Osteocyte (in vitro differentiated cells): Measurements from ENCODE around the gene B3GAT2. TPM values are rescaled to one million over a fixed set of nuclear protein-coding genes. Genes with fewer than 3 reads are reported as not detected.

Source experiments
- DNase-seq: peaks from one replicate; pipeline ENCODE4 v3.0.0; 2021; ENCODE audit warnings: mixed read lengths; ENCODE audit not compliant: unreplicated experiment; ENCODE audit errors: extremely low spot score
- H3K27ac Mint-ChIP-seq: one replicate; pipeline ENCODE4 v1.8.0; 2021; ENCODE audit warnings: mild to moderate bottlenecking, mixed read lengths; ENCODE audit not compliant: unreplicated experiment
- H3K27me3 Mint-ChIP-seq: one replicate; pipeline ENCODE4 v1.8.0; 2021; ENCODE audit warnings: mixed read lengths; ENCODE audit not compliant: unreplicated experiment
- H3K36me3 Mint-ChIP-seq: one replicate; pipeline ENCODE4 v1.8.0; 2021; ENCODE audit warnings: mixed read lengths; ENCODE audit not compliant: unreplicated experiment
- H3K4me1 Mint-ChIP-seq: one replicate; pipeline ENCODE4 v1.8.0; 2021; ENCODE audit warnings: mixed read lengths; ENCODE audit not compliant: unreplicated experiment
- H3K4me3 Mint-ChIP-seq: one replicate; pipeline ENCODE4 v1.8.0; 2021; ENCODE audit warnings: mild to moderate bottlenecking, moderate library complexity, mixed read lengths; ENCODE audit not compliant: unreplicated experiment
- H3K9me3 Mint-ChIP-seq: one replicate; pipeline ENCODE4 v1.8.0; 2021; ENCODE audit warnings: mixed read lengths; ENCODE audit not compliant: unreplicated experiment
- total RNA-seq: library from RNA; stranded (reverse); gene quantifications from 2 replicates; pipeline ENCODE4 v1.2.1, GENCODE V29; 2021
- TF ChIP-seq, protein P1 (sequence below): fragments of 200-600 bp; sonication (generic); IDR thresholded peaks from 2 replicates; pipeline ENCODE4 v1.5.0; 2021; ENCODE audit warnings: antibody characterized with exemption, mild to moderate bottlenecking, moderate library complexity

The B3GAT2 gene
- total RNA-seq, 1 donor from 2014 or later, result not detected

DNA sequence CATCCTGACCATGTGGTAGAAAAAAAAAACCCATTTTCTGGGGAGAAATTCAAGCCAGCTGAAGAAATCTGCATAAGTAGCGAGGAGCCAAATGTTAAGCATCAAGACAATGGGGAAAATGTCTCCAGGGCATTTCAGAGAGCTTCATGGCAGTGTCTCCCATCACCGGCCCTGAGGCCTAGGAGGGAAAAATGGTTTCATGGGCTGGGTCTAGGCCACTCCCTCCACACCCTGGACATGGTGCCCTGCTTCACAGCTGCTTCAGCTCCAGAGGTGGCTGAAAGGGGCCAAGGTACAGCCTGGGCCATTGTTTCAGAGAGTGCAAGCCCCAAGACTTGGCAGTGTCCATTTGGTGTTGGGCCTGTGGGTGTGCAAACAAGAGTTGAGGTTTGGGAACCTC lies 34.4 kb upstream of the B3GAT2 start:
- H3K4me1 Mint-ChIP-seq, result no peaks in the 10 kb centered on the region
- no peaks in the 10 kb centered on the region for H3K9me3 Mint-ChIP-seq
- H3K4me3 Mint-ChIP-seq, result no peak overlapping the region
- H3K36me3 Mint-ChIP-seq, result no peaks in the 10 kb centered on the region
- no peak overlapping the region for H3K27ac Mint-ChIP-seq
- DNase-seq, result no peak
- TF ChIP-seq, protein P1, sequence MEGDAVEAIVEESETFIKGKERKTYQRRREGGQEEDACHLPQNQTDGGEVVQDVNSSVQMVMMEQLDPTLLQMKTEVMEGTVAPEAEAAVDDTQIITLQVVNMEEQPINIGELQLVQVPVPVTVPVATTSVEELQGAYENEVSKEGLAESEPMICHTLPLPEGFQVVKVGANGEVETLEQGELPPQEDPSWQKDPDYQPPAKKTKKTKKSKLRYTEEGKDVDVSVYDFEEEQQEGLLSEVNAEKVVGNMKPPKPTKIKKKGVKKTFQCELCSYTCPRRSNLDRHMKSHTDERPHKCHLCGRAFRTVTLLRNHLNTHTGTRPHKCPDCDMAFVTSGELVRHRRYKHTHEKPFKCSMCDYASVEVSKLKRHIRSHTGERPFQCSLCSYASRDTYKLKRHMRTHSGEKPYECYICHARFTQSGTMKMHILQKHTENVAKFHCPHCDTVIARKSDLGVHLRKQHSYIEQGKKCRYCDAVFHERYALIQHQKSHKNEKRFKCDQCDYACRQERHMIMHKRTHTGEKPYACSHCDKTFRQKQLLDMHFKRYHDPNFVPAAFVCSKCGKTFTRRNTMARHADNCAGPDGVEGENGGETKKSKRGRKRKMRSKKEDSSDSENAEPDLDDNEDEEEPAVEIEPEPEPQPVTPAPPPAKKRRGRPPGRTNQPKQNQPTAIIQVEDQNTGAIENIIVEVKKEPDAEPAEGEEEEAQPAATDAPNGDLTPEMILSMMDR, result no peak
- H3K27me3 Mint-ChIP-seq, result peaks cover 27% of the 10 kb centered on the region

DNA sequence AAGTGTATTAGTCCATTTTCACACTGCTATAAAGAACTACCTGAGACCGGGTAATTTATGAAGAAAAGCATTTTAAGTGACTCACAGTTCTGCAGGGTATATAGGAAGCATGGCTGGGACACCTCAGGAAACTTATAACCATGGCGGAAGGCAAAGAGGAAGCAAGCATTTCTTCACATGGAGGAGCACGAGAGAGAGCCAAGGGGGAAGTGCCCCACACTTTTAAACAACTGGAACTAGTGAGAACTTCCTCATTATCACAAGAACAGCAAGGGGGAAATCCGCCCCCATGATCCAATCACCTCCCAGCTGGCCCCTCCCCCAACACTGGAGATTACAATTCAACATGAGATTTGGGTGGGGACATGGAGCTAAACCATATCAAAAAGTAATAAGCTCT lies 28.3 kb upstream of the B3GAT2 start:
- H3K36me3 Mint-ChIP-seq, result no peaks in the 10 kb centered on the region
- H3K27me3 Mint-ChIP-seq, result peaks cover 8% of the 10 kb centered on the region
- H3K27ac Mint-ChIP-seq, result no peak overlapping the region
- TF ChIP-seq, protein P1, result no peak
- no peaks in the 10 kb centered on the region for H3K4me1 Mint-ChIP-seq
- no peak overlapping the region for H3K4me3 Mint-ChIP-seq
- H3K9me3 Mint-ChIP-seq, result no peaks in the 10 kb centered on the region
- DNase-seq, result no peak

DNA sequence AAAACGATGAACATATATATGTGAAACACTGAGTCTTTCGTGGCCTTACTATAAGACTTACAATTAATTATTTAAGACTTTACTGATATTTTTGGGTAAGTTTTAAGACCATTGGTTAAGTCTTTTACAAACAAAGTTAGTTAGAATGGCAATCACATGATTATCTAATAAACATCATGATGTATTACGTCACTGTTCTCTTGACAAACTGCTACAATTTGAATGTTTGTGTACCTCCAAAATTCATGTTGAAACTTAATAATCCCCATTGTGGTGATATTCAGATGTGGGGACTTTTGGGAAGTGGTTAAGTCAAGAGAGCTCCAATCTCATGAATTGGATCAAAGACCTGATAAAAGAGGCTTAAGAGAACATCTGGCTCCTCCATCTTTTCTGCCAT lies 25.9 kb upstream of the B3GAT2 start:
- Mint-ChIP-seq H3K36me3 (no peaks in the 10 kb centered on the region), H3K27ac (no peak overlapping the region), H3K27me3 (peaks cover 6% of the 10 kb centered on the region), H3K9me3 (no peaks in the 10 kb centered on the region), H3K4me1 (no peaks in the 10 kb centered on the region), H3K4me3 (no peak overlapping the region)
- TF ChIP-seq, protein P1, result no peak
- DNase-seq, result no peak

DNA sequence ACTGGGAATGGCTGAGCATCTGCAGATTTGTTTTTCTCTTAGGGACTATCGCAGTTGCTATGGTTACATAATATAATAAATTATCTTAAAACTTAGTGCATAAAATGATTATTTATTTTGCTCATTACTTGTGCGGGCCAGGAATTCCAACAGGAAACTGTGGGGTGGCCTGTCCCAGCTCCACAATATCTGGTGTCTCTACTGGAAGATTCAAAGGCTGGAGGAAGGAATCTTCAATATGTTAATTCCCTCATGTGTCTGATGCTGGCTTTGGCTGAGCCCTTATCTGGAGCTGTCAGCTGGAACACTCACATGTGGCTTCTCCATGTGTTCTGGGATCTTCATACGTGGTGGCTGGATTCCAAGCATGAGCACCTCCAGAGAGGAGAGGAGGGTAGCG lies 23.9 kb upstream of the B3GAT2 start:
- TF ChIP-seq, protein P1, result no peak
- DNase-seq, result no peak
- H3K27me3 Mint-ChIP-seq, result peaks cover 14% of the 10 kb centered on the region
- H3K9me3 Mint-ChIP-seq, result no peaks in the 10 kb centered on the region
- no peak overlapping the region for H3K27ac Mint-ChIP-seq
- H3K4me3 Mint-ChIP-seq, result no peak overlapping the region
- no peaks in the 10 kb centered on the region for H3K36me3 Mint-ChIP-seq
- no peaks in the 10 kb centered on the region for H3K4me1 Mint-ChIP-seq

DNA sequence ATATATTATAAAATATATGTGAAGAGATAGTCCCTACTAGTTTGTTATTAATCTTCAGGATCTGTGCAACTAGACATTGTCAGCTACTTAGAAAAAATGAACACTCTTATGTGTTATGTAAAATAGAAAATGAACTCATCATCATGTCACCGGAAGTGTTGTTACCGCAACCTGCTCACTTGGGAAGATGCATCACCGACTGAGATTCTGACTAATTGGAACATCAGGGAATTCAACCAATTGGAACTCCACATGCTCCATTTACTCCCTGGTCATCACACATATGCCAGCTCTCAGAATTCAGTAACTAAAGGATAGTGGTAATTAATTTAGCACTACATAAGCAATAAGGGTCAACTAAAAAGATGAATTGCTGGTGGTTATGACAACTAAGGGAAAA lies 16.7 kb upstream of the B3GAT2 start:
- Mint-ChIP-seq H3K9me3 (no peaks in the 10 kb centered on the region), H3K4me3 (no peak overlapping the region), H3K36me3 (no peaks in the 10 kb centered on the region), H3K27ac (no peak overlapping the region), H3K27me3 (peaks cover 24% of the 10 kb centered on the region), H3K4me1 (no peaks in the 10 kb centered on the region)
- TF ChIP-seq, protein P1, result no peak
- no peak for DNase-seq
